Tibial nerve (tissue), 4 donors: Measurements from ENCODE around the gene TNIK. TPM values are rescaled to one million over a fixed set of nuclear protein-coding genes. Genes with fewer than 3 reads are reported as not detected.

Experiments
- DNase-seq, 2 donors: peaks; one replicate each; pipeline ENCODE4 v3.0.0-alpha.2; 2019; ENCODE audit warnings: low spot score in 2 of 2
- H3K27ac ChIP-seq, 4 donors: fragments of 200-600 bp; sonication (generic) in 3 of 4; one replicate each; pipeline ENCODE4 v1.5.1; 2017 to 2019; ENCODE audit warnings: mild to moderate bottlenecking in 1 of 4
- H3K27me3 ChIP-seq, 2 donors: fragments of 200-600 bp; sonication (generic) in 1 of 2; one replicate each; pipeline versions ENCODE4 v1.5.1 to v1.6.0; 2017 to 2019
- H3K36me3 ChIP-seq, 3 donors: fragments of 200-600 bp; sonication (generic); one replicate each; pipeline ENCODE4 v1.5.1; 2018 to 2019
- H3K4me1 ChIP-seq, 4 donors: fragments of 200-600 bp; sonication (generic) in 3 of 4; one replicate each; pipeline ENCODE4 v1.5.1; 2017 to 2019
- H3K4me3 ChIP-seq, 4 donors: fragments of 200-600 bp; sonication (generic) in 3 of 4; one replicate each; pipeline ENCODE4 v1.5.1; 2017 to 2019; ENCODE audit warnings: mild to moderate bottlenecking in 1 of 4, moderate library complexity in 1 of 4
- H3K9me3 ChIP-seq, 4 donors: fragments of 200-600 bp; sonication (generic) in 3 of 4; one replicate each; pipeline ENCODE4 v1.5.1; 2017 to 2019
- EP300 ChIP-seq, 2 donors: sonication (generic); formaldehyde crosslinking; IDR thresholded peaks; one replicate each; pipeline ENCODE4 v1.6.1; 2017; ENCODE audit warnings: antibody characterized with exemption in 2 of 2, mild to moderate bottlenecking in 1 of 2
- POLR2A ChIP-seq, 2 donors: fragments of 450-650 bp; IDR thresholded peaks; one replicate each; pipeline ENCODE4 v1.6.1; 2017; ENCODE audit warnings: antibody characterized with exemption in 2 of 2, mild to moderate bottlenecking in 2 of 2, moderate library complexity in 2 of 2
- WGBS, 2 donors: methylation state at CpG; one replicate each; pipeline ENCODE4 v1.1.5; 2018; 5-methylcytosine and 5-hydroxymethylcytosine counted together
- total RNA-seq, 4 donors: library from RNA; depleted of rRNA; stranded (reverse); fragments of >200 nt; gene quantifications; one replicate each; pipeline ENCODE4 v1.1.0, GENCODE V29; 2016
- TF ChIP-seq, protein P1 (sequence below), 5 experiments: fragments of 200-600 bp in 3 of 5; fragments of 450-650 bp in 2 of 5; sonication (generic) in 3 of 5; IDR thresholded peaks; one replicate each; pipeline ENCODE4 v1.5.1; 2016 to 2019; ENCODE audit warnings: antibody characterized with exemption in 5 of 5, mild to moderate bottlenecking in 3 of 5, moderate library complexity in 2 of 5

Gene TNIK
- total RNA-seq, 4 donors from 2014 or later = 5.4 to 11.1 (median 7.5) TPM

GRCh38 chr3:171283183-171283847 is 176.9 kb downstream of the TNIK start:
- no peak for TF ChIP-seq EP300 (IDR thresholded peaks at IDR 0.05)
- TF ChIP-seq, protein P1, sequence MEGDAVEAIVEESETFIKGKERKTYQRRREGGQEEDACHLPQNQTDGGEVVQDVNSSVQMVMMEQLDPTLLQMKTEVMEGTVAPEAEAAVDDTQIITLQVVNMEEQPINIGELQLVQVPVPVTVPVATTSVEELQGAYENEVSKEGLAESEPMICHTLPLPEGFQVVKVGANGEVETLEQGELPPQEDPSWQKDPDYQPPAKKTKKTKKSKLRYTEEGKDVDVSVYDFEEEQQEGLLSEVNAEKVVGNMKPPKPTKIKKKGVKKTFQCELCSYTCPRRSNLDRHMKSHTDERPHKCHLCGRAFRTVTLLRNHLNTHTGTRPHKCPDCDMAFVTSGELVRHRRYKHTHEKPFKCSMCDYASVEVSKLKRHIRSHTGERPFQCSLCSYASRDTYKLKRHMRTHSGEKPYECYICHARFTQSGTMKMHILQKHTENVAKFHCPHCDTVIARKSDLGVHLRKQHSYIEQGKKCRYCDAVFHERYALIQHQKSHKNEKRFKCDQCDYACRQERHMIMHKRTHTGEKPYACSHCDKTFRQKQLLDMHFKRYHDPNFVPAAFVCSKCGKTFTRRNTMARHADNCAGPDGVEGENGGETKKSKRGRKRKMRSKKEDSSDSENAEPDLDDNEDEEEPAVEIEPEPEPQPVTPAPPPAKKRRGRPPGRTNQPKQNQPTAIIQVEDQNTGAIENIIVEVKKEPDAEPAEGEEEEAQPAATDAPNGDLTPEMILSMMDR (IDR thresholded peaks at IDR 0.05) = no peak
- TF ChIP-seq POLR2A (IDR thresholded peaks at IDR 0.05) = no peak
- no peak overlapping the region for H3K4me3 ChIP-seq
- WGBS, 2 donors = 68 to 69% methylated on average over 6 of the region's 6 CpGs
- H3K27me3 ChIP-seq = no peaks in the 10 kb centered on the region
- H3K27ac ChIP-seq = peak overlapping the region in 3 of 4 donors; percentile 32 to 80 (median 77)
- H3K4me1 ChIP-seq = peaks cover 0 to 35% (median 6%) of the 10 kb centered on the region in 4 donors
- no peaks in the 10 kb centered on the region for H3K36me3 ChIP-seq
- no peaks in the 10 kb centered on the region for H3K9me3 ChIP-seq
- no peak for DNase-seq

- Histone ChIP-seq H3K36me3 (no peaks in the 10 kb centered on the region), H3K9me3 (no peaks in the 10 kb centered on the region), H3K27me3 (no peaks in the 10 kb centered on the region), H3K4me3 (peak overlapping the region in 2 of 4 donors; percentile 16 to 18), H3K4me1 (peaks cover 0 to 35% (median 6%) of the 10 kb centered on the region in 4 donors), H3K27ac (peak overlapping the region in 2 of 4 donors; percentile 77 to 80)
- 36 to 64% methylated on average over 4 of the region's 4 CpGs for WGBS, 2 donors
- TF ChIP-seq, protein P1 (IDR thresholded peaks at IDR 0.05) = no peak
- TF ChIP-seq POLR2A (IDR thresholded peaks at IDR 0.05) (no peak), EP300 (IDR thresholded peaks at IDR 0.05) (no peak)
- DNase-seq = peak in 1 of 2 donors; percentile 52
Observed at GRCh38 chr3:171282041-171282440, 178.2 kb downstream of the TNIK start.

GRCh38 chr3:171281256-171281992 is 178.8 kb downstream of the TNIK start:
- no peak for DNase-seq
- Histone ChIP-seq H3K36me3 (no peaks in the 10 kb centered on the region), H3K4me1 (peaks cover 0 to 35% (median 6%) of the 10 kb centered on the region in 4 donors), H3K27ac (peak overlapping the region in 1 of 4 donors; percentile 80), H3K27me3 (no peaks in the 10 kb centered on the region), H3K9me3 (no peaks in the 10 kb centered on the region), H3K4me3 (no peak overlapping the region)
- TF ChIP-seq POLR2A (IDR thresholded peaks at IDR 0.05) (no peak), EP300 (IDR thresholded peaks at IDR 0.05) (no peak)
- TF ChIP-seq, protein P1 (IDR thresholded peaks at IDR 0.05) = no peak
- 69 to 86% methylated on average over 2 of the region's 2 CpGs for WGBS, 2 donors

- WGBS, 2 donors = 76 to 85% methylated on average over 3 of the region's 3 CpGs
- no peak overlapping the region for H3K4me3 ChIP-seq
- no peak overlapping the region for H3K27ac ChIP-seq
- DNase-seq = no peak
- H3K9me3 ChIP-seq = no peaks in the 10 kb centered on the region
- no peaks in the 10 kb centered on the region for H3K27me3 ChIP-seq
- no peak for TF ChIP-seq EP300 (IDR thresholded peaks at IDR 0.05)
- TF ChIP-seq, protein P1 (IDR thresholded peaks at IDR 0.05) = no peak
- no peak for TF ChIP-seq POLR2A (IDR thresholded peaks at IDR 0.05)
- no peaks in the 10 kb centered on the region for H3K36me3 ChIP-seq
- peaks cover 0 to 34% (median 6%) of the 10 kb centered on the region in 4 donors for H3K4me1 ChIP-seq
Observed at GRCh38 chr3:171279972-171280371, 180.2 kb downstream of the TNIK start.

- TF ChIP-seq, protein P1 (IDR thresholded peaks at IDR 0.05) = no peak
- TF ChIP-seq EP300 (IDR thresholded peaks at IDR 0.05) (no peak), POLR2A (IDR thresholded peaks at IDR 0.05) (no peak)
- H3K4me3 ChIP-seq = no peak overlapping the region
- DNase-seq = no peak
- H3K9me3 ChIP-seq = no peaks in the 10 kb centered on the region
- H3K36me3 ChIP-seq = no peaks in the 10 kb centered on the region
- H3K27me3 ChIP-seq = no peaks in the 10 kb centered on the region
- H3K27ac ChIP-seq = no peak overlapping the region
- H3K4me1 ChIP-seq = peaks cover 0 to 17% (median 0%) of the 10 kb centered on the region in 4 donors
Observed at GRCh38 chr3:171278299-171278590, 182.0 kb downstream of the TNIK start.
